GM03348 (cell line): Measurements from ENCODE around the gene RUBCNL.
A peak's percentile ranks its signal among the peaks of the same experiment; 100 is the strongest.

ENCODE experiments used
- DNase-seq: peaks from one replicate; pipeline ENCODE4 v3.0.0; 2012; ENCODE audit warnings: low spot score

Gene RUBCNL

DNA sequence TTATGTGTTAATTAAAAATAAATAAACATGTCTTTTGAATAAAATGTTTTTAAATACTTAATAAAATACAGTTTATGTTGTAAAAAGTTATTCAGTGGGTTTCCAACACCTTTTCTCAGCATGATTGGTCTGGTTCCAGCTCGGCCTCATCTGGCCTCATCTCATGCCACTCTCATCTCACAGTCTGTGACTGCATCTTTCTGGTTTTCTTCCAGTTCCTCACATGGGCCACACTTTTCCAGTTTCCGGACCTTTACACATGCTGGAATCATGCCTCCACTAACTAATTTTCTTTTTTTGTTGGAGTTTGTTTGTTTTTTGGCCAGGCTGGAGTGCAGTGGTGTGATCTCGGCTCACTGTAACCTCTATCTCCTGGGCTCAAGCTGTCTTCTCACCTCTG lies 82.5 kb downstream of the RUBCNL start:
- DNase-seq, result no peak

DNA sequence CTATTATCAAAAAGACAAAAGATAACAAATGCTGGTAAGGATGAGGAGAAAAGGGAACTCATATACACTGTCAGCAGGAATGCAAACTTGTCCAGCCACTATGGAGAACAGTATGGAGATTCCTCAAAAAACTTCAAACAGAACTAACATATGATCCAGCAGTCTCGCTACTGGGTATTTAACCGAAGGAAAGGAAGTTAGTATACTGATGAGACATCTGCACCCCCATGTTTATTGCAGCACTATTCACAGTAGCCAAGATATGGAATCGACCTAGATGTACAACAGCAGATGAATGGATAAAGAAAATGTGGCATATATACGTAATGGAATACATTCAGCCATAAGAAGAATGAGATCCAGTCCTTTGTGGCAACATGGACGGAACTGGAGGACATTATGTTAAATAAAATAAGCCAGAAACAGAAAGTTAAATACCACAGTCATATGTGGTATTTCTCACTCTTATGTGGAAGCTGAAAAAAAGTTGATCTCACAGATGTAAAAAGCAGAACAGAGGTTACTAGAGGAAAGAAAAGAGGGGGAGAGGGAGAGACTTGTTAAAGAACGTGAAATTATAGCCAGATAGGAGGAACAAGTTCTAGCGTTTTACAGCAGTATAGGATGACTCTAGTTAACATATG lies 83.2 kb downstream of the RUBCNL start:
- no peak for DNase-seq

DNA sequence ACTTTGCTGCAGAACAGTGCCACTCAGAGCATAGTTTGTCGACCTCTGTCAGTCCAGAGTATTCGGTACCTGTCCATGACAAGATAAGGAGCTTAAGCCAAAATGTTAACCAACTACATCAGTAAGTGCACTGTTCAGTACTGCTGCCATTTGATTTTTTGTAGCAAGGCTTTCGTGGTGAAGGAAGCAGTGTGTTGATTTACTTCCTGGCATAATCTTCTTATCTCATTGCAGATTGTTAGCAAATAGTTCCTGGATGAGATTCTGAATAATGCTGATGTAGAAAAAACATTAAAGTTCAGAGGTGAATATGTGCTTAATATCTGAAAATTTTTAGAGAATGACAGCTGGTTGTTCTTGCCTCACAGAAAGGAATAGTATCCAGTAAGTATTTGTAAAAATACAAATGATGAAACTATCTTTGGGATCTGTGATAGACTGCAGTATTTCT lies 89.7 kb downstream of the RUBCNL start:
- DNase-seq, result peak; percentile 20

DNA sequence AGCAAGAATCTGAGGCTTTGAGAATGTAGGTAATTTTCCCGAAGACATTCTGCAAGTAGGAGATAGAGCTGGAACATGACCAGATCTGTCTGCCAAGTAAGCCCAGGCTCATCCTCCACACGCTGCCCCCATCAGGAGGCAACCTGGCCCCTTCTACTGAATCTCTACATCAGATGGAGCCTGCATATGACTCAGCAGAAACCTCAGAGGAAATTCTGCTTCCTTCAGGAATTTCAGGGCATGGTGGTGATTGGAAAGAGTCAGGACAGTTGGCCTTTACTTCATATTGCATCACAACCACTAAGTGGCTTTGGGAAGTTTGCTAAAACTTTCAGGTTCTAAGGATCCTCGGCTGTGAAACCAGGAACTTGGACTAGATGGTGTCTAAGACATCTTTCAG lies 90.1 kb downstream of the RUBCNL start:
- peak; percentile 81 for DNase-seq

DNA sequence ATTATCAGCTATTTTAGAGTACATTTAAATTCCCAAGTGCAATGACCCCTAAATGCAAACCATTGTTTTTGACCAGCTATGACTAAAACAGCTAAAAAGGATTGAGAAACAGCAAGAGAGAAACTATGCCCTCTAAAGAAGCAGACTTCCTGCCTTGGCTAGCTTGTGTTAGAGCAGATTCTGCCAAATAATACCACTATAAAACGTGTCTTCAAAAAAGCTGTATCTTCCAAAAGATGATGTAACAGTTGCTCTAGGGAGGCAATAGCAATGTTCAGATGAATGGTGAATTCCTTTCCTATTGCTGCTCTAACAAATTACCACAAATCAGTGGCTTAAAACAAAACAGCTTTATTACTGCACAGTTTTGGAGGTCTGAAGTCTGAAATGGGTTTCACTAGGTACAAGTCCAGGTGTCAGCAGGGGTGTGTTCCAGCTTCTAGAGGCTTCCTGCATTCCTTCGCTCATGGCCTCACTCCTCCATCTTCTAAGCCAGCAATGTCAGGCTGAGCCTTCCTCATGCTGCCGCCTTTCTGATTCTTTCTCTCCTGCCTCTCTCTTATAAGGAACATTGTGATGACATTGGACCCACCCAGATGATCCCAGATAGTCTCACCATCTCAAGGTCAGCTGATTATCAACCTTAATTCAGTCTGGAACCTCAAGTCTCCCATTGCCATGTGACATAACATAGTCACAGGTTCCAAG lies 90.8 kb downstream of the RUBCNL start:
- DNase-seq, result peak; percentile 75

DNA sequence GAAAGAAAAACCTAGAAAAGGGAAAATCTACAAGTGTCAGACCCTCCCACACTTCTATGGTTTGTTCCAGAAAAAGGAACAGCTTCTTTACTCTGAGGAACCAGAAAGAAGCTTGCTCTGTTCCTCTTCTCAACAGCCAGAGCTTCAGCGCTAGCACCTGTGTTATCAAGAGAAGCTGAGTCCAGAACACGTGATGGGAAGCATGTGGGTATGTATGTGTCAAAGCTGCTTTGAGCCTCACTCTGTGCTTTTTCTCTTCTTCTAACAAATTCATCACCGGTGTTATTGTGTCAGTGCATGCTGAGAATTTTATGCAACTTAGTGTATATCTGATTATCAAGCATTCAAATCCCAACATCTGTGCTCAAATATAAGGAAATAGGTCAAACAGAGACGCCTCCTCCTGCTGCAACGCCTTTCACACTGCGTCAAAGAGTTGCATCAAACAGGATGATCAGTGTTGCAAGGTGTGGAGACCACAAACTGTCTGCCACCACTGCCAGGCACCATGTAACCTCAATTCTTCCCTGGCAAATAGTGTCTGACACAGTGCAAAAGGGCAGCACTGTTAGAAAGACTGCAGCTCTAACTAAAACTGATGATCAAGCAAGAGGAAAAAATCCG lies 91.4 kb downstream of the RUBCNL start:
- DNase-seq, result no peak

DNA sequence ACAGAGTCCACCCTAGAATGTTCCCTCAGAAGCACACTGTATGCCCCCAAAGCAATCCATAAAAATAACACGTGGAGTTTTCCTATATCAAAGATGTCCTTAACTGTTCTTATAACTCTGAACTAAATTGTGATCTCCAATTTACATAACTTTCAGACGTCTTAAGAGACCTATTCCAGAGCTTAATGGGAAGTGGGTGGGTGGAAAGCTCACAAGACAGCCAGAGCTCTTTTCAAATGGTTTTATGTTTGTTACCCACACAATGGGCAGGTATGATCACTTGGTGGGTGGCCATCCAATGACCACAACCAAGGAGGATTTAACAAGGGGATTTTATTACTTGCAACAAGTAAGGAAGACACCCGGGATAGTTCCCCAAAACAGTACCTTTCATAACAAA lies 93.6 kb downstream of the RUBCNL start:
- no peak for DNase-seq
